HG03565 (cell line): ENCODE results near the gene SPACA1.
"Not testable (repeated sequence)": the region's sequence is repeated elsewhere in the genome, so short reads cannot be mapped to it uniquely, and the experiment has no call there.

Experiments
- ATAC-seq: cut with Tn5 transposase; IDR thresholded peaks from one replicate; pipeline ENCODE4 v1.9.1; 2021; ENCODE audit warnings: mild to moderate bottlenecking, moderate library complexity; ENCODE audit not compliant: unreplicated experiment

The SPACA1 gene, protein sequence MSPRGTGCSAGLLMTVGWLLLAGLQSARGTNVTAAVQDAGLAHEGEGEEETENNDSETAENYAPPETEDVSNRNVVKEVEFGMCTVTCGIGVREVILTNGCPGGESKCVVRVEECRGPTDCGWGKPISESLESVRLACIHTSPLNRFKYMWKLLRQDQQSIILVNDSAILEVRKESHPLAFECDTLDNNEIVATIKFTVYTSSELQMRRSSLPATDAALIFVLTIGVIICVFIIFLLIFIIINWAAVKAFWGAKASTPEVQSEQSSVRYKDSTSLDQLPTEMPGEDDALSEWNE

DNA sequence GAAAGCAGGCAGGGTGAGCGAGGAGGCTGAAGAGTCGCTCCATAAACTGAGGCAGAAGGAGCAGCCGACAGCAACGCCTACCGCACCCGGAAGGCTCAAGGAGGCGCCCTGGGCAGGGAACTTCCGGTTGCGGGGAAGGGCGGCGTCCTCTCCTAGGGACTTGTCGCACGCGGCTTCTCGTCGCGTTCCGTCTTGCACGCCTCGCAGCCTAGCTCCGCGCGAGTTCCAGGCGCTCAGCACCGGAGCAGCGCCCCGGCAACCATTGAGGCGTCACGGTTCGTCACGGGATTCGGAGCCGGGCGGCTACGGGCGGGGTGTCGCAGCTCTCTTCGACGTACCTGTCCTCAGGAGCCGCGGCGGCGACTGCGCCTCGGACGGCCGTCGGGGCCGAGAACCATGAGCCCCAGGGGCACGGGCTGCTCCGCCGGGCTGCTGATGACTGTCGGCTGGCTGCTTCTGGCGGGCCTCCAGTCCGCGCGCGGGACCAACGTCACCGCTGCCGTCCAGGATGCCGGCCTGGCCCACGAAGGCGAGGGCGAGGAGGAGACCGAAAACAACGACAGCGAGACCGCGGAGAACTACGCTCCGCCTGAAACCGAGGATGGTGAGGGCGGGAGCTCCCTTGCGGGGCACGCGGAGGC, at the start of gene SPACA1:
Gene SPACA1 (plus strand): TSS at position 332 of the 641 bp plus-strand sequence. CDS start 65 bp downstream, at position 397.
- no peak for ATAC-seq

DNA sequence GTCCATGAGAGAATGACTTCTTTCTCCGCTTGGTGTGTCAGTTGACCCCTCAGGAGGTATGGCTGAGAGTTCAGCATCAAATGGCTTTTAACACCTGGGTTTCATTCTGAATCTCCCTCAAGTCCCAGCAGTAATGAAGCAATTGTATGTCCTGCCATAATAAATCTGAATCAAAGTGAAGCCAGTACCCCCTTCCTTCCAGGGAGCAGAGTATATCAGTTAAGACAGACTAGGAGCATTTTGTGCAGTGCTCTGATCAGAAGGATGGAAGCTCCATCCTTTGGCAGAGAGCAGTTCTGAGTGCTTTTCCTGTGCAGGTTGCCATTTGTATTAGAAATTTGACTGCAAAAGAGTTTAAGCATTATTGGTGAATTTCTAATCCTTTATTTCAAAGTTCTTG, 46.9 kb upstream of the SPACA1 start:
- ATAC-seq = no peak

DNA sequence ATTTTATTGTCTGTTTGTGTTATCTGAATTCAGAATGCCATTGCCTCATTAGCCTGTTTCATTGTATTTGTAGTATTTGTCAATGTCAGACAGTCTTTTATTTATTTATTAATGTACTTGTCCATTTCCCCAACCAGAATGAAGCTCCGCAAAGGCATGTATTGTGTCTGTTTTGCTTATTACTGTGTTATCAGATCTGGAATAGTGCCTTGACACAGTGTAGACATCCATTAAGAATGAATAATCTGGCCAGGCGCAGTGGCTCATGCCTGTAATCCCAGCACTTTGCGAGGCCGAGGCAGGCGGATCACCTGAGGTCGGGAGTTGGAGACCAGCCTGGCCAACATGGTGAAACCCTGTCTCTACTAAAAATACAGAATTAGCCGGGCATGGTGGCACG, 46.4 kb upstream of the SPACA1 start:
- not testable (repeated sequence) for ATAC-seq

DNA sequence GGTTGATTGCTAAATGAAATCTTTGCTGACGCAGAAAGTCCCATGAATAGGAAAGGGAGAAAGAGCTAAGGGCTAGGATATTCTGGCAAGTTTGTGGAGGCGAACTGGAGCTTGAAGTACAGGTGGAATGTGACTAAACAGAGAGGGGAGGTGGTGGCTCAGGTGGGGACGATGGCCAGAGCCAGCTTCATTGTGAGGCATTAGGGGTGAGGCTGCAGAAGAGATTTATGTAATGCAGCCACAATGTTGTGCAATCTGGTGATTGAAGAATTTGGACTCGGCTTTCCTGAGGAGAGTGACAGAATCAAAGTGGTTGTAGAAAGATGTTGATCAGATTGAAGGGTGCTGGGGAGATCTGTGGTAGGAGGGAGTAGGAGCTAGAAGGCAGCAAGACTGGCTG, 42.9 kb upstream of the SPACA1 start:
- ATAC-seq = no peak

DNA sequence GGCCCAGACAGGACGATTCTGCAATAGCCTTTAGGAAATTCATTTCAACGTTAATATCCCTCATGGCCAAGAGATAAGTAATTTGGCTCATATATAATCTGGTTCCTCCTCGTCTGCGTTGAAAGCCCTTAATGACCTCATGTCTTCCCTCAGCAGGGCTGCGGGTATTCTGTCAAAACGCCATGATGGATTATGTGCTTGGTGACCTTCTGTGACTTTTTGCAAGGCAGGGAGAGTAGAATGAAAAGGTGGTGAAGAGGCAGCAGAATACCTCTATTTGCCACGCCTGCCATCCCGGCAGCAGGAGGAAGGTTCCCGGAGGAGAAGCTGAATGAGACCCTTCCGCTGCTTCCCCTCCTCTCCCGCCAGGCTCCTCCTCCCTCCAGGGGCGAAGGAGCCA, 41.1 kb upstream of the SPACA1 start:
- no peak for ATAC-seq

DNA sequence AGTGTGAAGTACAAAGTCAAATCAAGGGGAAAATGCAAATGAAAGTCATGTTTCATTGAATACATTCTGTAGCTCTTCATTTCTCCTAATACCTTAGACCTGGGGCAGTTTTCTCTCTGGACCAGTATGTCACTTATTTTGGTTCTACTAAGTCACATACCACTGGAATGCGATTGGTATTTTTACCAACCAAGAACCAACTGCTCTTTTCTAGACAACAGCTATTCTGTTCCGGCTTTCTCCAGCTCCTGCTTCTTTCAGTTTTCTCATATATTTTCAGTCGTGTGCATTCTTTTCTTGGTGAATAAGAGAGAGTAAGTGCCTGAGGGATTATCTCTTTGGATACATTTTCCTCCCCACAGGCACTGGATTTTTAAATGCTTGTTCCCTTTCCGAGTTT, 39.2 kb upstream of the SPACA1 start:
- no peak for ATAC-seq

DNA sequence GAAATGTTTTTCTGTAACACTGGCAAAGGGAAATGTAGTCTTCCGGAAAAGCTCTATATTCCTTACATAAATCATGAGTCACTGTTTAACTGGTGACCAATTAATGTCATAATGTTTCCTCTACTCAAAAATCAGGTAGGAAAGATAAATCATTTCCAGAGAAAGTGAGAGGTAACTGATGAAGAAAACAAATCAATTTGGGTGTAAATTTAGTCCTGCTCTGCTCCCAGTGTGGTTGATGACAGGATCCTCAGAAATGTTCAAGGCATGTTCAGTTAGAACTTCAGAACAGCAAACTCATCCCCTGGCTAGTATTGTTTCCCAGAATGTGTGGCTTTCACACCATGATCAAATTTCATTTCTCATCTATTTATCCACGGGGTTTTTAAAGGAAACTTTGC, 38.8 kb upstream of the SPACA1 start:
- ATAC-seq = no peak

DNA sequence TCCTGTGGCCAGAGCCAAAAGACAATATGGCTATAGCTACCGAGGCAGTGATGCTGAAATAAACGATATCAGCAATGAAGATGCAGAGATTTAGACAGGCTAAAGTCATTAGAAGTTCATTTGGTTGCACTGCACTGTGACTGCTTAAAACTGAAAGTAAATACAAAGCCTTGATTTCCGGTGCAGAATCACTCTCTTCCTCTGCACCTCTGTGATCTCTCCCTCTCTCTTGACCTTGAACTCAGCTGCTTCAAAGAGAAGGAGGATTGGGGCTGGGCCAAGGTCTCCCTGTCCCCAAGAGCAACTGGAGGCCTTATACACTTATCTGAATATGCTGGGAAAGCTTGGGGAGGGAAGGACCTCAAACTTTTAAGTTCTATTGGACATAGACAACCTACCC, 34.6 kb upstream of the SPACA1 start:
- peak; percentile 59 for ATAC-seq

DNA sequence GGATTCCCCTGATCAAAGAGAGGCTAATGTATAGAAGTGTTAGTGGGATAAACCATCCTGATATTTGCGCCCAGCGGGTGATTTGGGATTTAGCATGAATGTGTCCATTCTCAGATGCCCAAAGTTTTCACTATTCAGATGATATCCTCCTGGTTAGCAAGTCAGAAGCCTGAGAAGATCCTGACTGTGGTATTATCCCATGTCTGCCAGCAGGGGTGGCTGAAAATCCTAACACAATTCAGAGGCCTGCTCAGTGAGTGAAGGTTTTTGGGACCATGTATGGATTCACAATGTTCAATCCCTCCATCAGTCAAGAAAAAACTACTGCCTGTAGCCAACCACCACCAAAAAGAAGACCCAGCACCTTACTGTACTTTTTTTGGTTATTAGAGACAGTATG, 34.1 kb upstream of the SPACA1 start:
- ATAC-seq = no peak

DNA sequence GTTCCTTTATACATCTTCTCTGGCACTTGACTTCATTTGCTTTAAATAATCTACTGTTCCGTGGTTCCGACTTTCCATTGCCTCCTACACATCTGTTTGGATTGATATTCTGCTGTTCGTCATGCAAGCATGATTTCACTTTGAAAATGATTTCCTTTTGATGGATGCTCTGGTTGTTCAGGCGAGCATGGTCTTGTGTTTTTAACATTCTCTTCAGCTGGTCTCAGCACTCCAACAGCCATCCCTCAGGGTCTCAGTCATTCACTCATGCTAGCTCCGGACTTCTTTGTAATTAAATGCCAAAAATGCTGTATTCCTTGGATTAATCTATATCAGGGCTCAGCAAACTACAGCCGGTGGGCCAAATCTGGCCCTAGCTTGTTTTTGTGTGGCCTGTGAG, 27.2 kb upstream of the SPACA1 start:
- ATAC-seq = no peak

DNA sequence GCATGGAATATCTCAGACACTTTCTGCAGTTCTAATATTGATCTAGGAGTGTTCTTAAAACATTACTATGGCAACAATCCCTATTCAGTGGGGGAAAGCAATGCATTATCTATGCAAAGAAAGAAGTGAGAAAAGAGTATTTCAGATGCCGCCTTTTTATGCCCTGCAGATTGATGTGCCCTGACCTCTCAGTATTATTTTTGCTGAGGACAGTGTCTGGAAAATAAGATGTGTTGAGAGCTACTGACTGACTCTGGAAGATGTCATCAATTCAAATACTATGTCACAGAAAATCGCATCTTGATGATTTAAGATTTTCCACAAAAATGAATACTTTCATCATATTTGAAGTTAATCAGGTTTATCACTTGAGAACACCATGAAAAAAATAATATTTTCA, 22.9 kb upstream of the SPACA1 start:
- ATAC-seq = no peak

DNA sequence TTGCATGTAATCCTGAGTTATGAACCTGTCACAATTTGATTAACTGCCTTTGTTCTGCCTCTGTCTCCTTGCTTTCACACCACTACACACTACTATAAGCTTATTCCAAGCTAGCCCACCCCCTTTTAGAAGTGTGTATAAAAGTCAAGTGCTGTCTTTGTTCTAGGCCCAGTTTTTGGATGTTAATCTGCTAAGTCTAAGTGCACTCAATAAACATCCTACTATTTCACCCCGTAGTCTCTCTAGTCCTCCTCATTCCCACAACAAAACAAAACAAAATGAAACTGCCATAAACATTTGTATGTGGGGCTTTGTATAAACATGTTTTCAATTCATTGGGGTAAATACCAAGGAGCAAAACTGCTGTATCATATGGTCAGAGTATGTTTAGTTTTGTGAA, 16.1 kb upstream of the SPACA1 start:
- no peak for ATAC-seq

DNA sequence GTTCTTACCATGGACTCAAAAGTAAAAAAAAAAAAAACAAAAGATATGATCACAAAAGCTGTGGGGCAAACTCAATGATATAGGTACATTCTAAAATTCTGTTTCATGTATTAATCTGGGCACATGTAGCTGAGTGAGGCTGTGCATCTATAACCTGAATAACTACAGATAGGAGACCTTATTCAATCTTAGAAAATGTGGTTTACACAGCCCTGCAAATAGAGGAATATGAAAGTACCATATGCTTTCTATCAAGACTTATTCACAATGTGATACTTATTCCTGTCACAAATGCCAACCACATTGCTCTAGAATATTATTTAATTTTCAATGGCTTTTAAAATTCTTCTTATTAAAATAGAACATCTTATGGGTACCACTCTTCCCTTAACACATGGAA, 3.1 kb upstream of the SPACA1 start:
- no peak for ATAC-seq

DNA sequence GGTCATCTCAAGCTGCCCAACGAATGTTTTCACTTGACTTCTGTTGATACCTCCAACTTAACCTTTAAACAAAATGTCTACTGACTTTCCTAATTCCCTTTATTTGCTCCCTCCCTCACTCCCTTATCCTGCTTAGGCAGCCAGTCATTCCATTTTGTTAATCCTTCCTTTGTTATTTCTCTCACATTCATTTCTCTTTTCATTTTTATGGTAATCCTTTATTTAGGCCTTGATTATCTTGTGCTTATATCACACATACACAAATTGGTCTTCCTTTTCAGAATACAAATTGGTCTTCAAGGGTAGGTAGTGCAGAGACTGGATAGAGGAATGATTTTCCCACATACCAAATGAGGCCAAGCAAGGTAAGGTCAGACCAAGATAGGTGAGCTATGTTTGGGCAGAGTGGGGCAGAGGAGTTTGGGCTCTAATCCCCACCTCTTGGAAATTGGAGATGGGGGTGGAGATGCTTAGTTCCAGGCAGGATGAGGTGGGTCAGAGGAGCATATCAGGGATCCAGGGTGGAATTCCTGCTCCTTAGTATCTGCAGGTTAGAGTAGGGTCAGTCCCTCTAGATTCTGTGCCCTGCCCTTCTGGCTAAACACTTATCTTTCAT, 2.0 kb upstream of the SPACA1 start:
- no peak for ATAC-seq

DNA sequence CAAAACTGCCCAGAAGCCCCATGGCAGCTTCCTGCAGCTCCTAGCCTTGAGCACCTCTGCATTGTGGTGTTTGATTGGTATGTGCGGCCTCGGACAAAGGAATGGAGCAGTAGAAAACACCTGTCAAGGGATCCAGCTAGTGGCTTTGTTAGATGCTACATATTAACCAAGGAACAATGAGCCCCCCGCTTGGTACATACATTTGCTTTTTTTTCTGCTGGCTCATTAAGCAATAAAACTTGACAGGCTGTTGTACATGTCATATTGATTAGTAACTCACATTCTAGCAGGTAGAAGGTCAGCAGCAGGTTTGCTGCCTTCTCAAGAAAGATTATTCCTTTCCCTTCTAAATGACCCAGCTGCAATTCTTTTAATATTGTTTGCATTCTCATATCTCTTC, 937 bp downstream of the SPACA1 start:
- no peak for ATAC-seq

DNA sequence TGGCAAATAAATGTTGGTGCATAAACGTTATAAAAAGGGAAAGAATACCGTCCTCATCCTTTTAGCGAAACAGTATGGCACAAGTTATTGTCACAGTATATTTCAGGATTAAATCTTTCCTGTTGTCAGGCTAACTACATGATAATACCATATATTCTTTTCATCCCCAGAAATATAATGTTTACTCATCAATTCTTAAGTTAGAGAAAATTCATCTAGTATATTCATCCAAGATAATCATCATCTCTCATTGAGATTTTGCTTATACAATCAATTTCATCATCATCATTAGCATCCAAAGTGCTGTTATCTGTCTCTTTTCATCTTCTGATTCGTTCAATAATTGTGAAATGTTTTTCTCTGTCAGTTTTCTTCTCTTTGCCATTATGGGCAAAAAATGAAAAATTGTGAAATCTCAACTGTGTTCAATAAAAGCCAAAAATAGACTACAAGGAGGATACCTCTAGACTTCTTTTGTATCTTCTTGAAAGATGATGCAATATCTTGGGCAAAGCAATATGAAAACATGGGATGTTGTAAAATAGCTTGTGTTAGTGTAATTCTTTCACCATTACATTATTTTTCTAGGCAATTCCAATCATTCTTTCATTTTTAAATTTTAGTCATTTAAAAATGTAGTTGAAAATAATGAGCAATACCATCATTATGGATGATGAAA, 2.6 kb downstream of the SPACA1 start:
- no peak for ATAC-seq

DNA sequence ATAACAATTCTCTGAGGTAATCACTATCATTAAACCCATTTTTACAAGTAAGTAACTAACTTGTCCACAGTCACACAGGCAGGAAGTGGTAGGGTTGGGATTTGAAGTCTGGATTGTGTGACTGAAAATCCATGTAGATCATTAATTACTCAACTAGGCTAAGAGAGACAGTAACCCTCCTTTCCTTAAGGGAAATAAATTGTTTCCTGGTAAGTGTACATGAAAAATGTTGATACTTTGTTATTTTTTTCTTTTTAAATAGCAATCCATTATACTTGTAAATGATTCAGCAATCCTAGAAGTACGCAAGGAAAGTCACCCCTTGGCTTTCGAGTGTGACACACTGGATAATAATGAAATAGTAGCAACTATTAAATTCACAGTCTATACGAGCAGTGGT, 11.6 kb downstream of the SPACA1 start:
- no peak for ATAC-seq

DNA sequence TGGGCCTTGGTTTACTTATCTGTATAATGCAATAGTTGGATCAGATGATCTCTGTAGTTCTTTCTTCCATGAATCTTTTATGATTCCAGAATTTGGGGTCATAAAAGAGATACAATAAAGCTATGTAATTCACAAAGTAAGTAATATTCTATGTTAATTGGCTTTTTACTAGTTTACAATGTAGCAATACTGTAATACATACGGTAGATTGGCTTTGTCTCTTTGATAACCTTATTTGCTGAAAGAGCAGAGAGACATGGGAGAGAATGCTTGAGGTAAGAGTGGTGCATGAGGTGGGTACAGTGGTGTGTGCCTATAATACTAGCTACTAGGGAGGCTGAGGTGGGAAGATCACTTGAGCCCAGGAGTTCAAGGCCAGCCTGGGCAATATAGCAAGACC, 14.7 kb downstream of the SPACA1 start:
- ATAC-seq = no peak

DNA sequence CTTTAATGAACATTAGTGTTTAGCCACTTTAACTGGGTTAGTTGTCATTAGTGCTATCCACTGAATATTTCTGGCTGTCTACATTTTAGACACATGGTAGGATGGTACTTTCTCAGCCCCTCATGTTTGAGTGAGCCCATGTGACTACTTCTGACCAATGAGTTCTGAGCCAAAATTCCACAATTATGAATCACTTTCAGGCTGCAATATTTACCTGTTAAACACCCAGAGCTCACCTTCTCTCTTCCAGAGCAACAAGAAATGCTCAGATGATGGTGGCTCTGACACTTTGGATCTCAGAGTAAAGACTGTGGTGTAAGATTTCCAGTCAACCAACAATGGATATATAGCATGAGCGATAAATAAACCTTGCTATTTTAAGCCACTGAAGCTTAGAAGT, 24.8 kb downstream of the SPACA1 start:
- ATAC-seq = no peak

DNA sequence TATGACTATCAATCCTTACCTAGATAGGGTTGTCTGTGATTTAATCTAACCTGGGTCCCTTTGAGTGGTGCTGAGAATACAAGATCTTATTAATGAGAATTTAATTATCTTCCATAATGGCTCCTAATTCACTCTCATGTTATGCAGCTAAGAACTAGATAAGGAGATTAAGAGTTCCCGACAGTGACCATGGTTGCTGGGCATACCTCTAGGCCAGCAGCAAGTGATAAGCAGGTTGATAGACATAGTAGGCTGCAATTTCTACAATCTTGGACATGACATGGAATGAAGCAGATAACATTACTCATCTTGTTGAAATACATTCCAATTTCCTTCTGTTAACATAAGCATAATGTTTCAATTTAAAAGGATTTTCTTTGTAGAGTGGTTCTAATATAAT, 27.1 kb downstream of the SPACA1 start:
- ATAC-seq = no peak

DNA sequence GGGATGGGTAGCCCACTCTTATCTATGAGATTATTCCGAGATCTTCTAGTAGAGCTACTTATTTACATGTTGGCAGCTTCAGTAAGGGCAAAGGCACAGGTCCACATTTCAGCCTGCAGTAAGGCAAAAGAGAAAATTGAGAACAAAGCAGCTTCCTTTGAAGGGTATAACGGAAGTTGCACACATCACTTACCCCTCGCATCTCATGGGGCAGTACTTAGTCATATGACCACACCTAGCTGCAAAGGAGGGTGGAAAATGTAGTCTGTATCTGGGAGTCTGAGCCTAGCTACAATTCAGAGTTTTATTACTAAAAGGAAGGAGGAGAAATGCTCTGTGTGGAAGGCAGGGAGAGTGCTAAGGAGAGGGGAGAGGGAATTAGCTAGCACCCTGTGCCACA, 29.7 kb downstream of the SPACA1 start:
- no peak for ATAC-seq

DNA sequence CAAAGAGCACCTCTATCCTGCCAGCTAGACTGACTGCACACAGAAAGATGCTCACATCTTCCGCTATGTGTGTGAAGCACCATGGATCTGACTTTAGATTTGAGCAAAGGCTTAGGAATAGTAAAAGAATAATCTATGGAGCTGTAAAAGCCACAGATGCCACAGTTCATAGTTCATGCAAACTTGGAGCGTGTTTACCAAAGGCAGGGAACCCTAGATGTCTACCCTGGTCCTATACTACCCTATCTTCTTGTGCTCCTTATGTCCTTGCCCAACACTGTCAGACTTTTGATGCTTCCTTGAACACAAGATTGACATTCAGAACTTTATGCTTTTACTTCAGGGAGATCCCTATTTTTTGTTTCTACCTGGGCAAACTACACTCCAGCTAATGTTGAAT, 39.2 kb downstream of the SPACA1 start:
- ATAC-seq = no peak
